AG09309 (cell line): ENCODE data around the gene IGFBP4.

ENCODE experiments used
- DNase-seq: peaks from one replicate; pipeline ENCODE4 v3.0.0-alpha.2; 2010; ENCODE audit warnings: low read depth
- H3K4me3 ChIP-seq: 2 replicates; pipeline ENCODE4 v1.5.1; 2011; ENCODE audit warnings: mild to moderate bottlenecking, low read depth, low read length, moderate library complexity; ENCODE audit not compliant: control insufficient read depth
- TF ChIP-seq, protein P1 (sequence below): IDR thresholded peaks from 2 replicates; pipeline ENCODE4 v1.5.1; 2011; ENCODE audit warnings: mild to moderate bottlenecking, low read depth, low read length, inconsistent platforms; ENCODE audit not compliant: insufficient read depth, control insufficient read depth; ENCODE audit errors: missing control alignments

IGFBP4 gene

DNA sequence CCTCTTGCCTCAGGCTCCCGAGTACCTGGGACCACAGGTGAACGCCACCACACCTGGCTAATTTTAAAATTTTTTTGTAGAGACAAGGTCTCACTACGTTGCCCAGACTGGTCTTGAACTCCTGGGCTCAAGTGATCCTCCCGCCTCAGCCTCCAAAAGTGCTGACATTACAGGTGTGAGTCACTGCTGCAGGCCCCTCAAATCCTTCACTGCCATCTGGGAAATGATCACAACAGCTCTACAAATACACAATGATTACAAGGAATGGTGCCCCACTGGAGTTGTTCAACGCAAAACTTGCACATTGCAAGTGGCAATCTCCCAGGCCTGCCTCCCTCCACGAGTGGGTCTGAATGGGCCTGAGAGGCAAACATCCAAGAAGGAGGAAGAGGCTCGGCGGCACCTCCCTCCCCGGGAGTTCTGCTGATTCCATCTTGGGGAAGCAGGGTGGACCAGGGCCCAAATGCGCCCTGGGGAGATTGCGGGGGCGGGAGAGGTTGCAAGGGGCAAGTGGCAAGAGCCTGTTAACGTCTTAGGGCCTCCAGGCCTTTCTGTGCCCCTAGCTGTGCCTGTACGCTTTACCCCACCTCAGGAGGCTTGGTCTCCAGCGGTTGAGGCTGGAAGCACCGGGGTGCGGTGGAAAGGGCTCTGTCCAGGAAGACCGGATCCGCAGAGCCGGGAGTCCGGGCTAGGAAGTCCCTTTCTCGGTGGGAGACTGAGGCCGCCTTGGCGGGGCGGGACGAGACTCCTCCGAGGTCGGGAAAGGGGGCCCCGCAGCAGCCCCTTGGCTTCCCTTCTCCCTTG lies 656 bp upstream of the IGFBP4 start:
- DNase-seq, result no peak
- TF ChIP-seq, protein P1, sequence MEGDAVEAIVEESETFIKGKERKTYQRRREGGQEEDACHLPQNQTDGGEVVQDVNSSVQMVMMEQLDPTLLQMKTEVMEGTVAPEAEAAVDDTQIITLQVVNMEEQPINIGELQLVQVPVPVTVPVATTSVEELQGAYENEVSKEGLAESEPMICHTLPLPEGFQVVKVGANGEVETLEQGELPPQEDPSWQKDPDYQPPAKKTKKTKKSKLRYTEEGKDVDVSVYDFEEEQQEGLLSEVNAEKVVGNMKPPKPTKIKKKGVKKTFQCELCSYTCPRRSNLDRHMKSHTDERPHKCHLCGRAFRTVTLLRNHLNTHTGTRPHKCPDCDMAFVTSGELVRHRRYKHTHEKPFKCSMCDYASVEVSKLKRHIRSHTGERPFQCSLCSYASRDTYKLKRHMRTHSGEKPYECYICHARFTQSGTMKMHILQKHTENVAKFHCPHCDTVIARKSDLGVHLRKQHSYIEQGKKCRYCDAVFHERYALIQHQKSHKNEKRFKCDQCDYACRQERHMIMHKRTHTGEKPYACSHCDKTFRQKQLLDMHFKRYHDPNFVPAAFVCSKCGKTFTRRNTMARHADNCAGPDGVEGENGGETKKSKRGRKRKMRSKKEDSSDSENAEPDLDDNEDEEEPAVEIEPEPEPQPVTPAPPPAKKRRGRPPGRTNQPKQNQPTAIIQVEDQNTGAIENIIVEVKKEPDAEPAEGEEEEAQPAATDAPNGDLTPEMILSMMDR, result no peak
- peak overlapping the region; percentile 97 for H3K4me3 ChIP-seq

DNA sequence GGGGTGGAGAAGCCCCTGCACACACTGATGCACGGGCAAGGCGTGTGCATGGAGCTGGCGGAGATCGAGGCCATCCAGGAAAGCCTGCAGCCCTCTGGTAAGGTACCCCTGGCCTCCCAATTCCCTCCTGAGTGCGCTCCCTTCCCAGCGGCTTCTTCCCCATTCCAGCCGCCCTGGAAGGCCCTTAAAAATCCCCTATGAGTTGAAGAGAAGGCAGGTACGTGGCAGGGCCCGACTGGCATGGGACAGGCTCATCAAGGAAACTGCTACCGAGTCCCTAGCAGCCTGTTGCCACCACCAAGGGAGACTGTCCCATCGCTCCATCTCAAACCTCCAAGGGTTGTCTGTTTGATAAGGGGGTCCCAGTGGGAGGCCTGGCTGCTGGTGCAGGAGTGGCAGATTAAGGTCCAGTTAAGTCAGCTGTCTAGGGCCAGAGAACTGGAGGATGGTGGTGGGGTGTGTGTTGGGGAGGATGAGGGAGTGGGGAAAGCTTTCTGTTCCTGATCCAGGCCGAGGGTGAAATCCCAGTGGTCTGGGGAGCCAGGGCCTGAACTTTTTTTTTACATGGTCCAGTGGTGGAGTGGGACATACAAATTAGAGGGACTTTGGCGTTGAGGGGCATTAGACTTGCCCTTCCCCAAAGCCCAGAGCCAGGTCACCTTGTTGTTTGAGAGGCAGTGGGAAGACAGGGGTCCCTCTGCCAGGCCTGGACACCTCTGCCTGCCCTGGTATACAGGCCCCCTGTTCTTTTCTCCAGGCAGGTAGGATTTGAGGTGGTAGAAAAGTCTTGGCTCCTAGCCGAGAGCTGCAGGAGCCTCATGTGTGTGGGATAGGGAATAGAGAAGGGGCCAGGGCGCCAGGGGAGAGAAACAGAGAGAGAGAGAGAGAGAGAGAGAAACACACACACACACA lies 994 bp downstream of the IGFBP4 start:
- no peak for DNase-seq
- TF ChIP-seq, protein P1, result no peak
- H3K4me3 ChIP-seq, result peak overlapping the region; percentile 97

DNA sequence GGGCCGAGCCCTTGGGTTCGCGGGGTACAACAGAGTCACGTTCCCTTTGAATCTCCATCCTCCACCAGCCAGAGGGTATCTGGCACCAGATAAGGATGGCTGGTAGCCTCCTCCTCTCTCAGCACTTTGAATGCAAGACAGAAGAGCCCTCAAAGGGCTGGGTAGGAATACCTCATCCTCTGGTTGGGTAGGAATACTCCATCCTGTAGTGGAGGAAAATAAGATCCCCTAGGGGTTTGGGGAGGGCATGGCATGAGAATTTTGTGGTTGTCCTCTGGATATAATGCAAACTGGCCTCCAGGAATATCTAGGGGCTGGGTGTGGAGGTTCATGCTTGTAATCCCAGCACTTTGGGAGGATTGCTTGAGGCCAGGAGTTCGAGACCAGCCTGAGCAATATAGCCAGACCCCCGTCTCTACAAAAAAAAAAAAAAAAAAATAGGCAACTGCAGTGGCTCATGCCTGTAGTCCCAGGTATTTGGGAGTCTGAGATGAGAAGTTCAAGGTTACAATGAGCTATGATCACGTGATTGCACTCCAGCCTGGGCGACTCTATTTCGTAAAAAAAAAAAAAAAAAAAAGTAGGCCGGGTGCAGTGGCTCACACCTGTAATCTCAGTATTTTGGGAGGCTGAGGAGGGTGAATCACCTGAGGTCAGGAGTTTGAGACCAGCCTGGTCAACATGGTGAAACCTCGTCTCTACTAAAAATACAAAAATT lies 2.7 kb downstream of the IGFBP4 start:
- H3K4me3 ChIP-seq, result peak overlapping the region; percentile 97
- no peak for DNase-seq
- TF ChIP-seq, protein P1, result peak; percentile 18

DNA sequence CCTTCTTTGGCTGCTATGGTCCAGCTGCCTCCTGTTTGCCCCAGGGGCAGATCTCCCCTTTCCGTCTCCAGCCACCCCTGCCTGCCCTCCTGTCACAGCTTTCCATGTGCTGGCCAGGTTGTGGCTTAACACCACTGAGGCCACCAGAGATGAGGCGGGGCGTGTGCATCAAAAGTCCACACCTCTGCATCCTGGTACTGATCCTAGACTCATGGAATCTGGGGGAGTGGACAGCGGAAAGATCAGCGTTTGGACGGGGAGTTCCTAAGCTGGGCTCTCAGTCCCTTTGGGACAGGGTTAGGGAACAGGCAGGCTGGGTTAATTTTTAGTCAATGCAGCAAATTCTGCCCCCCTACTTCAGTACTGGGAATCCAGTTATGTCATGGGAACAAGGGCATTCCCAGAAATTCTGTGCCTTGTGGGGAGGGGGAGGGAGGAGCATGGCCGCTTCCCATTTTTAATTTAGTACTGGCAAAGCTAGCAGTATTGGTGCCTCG lies 3.9 kb downstream of the IGFBP4 start:
- TF ChIP-seq, protein P1, result no peak
- H3K4me3 ChIP-seq, result peak overlapping the region; percentile 37
- DNase-seq, result no peak

DNA sequence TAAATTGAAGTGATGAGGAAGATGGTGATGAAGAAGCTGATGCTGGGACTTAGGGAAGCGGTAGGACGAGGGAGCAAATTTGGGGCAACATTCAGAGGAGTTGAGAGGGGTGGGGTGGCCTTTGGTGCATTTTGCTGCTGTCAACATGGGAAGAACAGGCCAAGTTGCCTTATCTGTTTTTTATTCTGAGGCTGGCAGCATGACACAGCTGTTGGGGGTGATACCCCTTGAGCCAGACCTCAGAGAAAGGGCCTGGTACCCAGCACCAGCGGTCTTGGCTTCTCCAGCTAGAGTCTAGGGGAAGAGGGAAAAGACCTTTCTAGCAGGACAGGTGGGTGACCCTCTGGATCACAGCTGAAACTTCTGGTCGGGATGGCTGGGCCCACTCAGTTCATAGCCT lies 4.6 kb downstream of the IGFBP4 start:
- H3K4me3 ChIP-seq, result peak overlapping the region; percentile 37
- no peak for DNase-seq
- TF ChIP-seq, protein P1, result no peak

DNA sequence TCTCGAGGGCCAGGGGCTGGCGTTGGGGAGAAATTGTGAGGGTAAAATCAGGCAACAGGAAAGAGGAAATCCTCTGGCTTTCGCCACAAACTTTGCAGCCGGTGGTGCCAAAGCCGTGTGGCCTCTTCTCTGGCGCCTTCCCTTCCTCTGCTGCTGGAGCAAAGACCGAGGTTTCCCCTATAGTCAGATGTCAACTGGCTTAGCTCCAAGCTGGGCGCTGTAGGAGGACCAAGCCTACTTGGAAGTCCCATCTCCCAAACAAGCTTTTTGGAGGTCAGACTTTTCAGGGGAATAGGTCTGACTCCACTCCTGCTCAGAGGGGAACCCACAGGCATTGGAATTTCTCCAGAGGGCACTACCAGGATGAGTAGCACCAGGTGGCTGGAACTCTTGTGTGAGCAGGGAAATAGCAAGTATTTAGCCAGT lies 5.0 kb downstream of the IGFBP4 start:
- H3K4me3 ChIP-seq, result peak overlapping the region; percentile 37
- TF ChIP-seq, protein P1, result no peak
- no peak for DNase-seq
